Fibroblast of lung (primary cell): ENCODE measurements around the gene TMPRSS11F.

Source experiments
- EZH2 ChIP-seq: IDR thresholded peaks from 2 replicates; pipeline ENCODE4 v1.5.1; 2012; ENCODE audit warnings: low read length, control low read depth, mild to moderate bottlenecking; ENCODE audit errors: missing control alignments
- TF ChIP-seq, protein P1 (sequence below), 2 donors: IDR thresholded peaks in 1 of 2; conservative IDR thresholded peaks in 1 of 2; 1 replicate in 1 of 2; 2 replicates in 1 of 2; pipeline ENCODE4 v1.5.1; 2011 to 2012; ENCODE audit warnings: low read length in 2 of 2, control low read depth in 1 of 2, inconsistent platforms in 1 of 2, low read depth in 1 of 2, mild to moderate bottlenecking in 1 of 2

DNA sequence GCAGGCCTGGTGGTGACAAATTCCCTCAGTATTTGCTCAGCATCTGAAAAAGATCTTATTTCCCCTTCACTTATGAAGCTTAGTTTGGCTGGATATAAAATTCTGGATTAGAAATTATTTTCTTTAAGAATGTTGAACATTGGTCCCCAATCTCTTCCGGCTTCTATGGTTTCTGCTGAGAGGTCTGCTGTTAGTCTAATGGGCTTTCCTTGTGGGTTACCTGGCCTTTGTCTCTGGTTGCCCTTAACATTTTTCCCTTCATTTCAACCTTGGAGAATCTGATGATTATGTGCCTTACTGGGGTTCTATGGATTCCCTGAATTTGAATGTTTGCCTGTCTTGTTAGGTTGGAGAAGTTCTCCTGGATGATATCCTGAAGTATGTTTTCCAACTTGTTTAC lies 17.4 kb upstream of the TMPRSS11F start:
- TF ChIP-seq, protein P1, sequence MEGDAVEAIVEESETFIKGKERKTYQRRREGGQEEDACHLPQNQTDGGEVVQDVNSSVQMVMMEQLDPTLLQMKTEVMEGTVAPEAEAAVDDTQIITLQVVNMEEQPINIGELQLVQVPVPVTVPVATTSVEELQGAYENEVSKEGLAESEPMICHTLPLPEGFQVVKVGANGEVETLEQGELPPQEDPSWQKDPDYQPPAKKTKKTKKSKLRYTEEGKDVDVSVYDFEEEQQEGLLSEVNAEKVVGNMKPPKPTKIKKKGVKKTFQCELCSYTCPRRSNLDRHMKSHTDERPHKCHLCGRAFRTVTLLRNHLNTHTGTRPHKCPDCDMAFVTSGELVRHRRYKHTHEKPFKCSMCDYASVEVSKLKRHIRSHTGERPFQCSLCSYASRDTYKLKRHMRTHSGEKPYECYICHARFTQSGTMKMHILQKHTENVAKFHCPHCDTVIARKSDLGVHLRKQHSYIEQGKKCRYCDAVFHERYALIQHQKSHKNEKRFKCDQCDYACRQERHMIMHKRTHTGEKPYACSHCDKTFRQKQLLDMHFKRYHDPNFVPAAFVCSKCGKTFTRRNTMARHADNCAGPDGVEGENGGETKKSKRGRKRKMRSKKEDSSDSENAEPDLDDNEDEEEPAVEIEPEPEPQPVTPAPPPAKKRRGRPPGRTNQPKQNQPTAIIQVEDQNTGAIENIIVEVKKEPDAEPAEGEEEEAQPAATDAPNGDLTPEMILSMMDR (conservative IDR thresholded peaks at IDR 0.05 in 1 of 2, IDR thresholded peaks at IDR 0.05 in 1 of 2; ENCODE audit: low read depth in 1 of 2, low read length in 2 of 2): no peak
- no peak for TF ChIP-seq EZH2
